ENCODE measurements around the gene IQSEC3. TPM values are rescaled to one million over a fixed set of nuclear protein-coding genes. Genes with fewer than 3 reads are reported as not detected.
"Not testable (repeated sequence)": the region's sequence is repeated elsewhere in the genome, so short reads cannot be mapped to it uniquely, and the experiment has no call there.

The IQSEC3 gene
- total RNA-seq, 2 donors from 2014 or later, result 0.78 to 1.6 TPM

DNA sequence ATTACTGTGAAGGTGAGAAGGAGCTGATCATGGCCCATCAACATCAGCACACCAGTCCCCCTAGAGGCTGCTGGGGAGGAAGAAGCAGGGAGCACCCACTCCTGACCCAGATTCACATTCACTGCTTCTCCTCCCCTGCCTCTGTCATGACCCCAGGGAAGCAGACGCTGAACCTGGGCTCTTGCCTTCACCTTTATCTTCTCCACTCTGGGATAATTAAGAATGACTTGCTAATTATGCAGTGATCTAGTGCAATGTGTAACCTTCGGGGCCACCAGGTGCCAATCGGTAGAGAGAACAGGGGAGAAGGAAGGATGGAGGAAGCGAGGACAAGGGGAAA lies 44.4 kb upstream of the IQSEC3 start:
- ATAC-seq, result no peak
- Histone ChIP-seq H3K4me1 (no peaks in the 10 kb centered on the region), H3K9me3 (no peaks in the 10 kb centered on the region), H3K27ac (no peak overlapping the region), H3K27me3 (no peaks in the 10 kb centered on the region), H3K4me3 (no peak overlapping the region), H3K36me3 (replicated peaks in 1 of 2; ENCODE audit: insufficient read depth in 1 of 2, low read depth in 2 of 2) (peaks cover 0 to 5% of the 10 kb centered on the region in 2 donors)
- intact Hi-C loops (cut with DNase I), result no loop called here
- DNase-seq, result no peak
- TF ChIP-seq POLR2A (IDR thresholded peaks at IDR 0.05), result no peak
- TF ChIP-seq, protein P1, sequence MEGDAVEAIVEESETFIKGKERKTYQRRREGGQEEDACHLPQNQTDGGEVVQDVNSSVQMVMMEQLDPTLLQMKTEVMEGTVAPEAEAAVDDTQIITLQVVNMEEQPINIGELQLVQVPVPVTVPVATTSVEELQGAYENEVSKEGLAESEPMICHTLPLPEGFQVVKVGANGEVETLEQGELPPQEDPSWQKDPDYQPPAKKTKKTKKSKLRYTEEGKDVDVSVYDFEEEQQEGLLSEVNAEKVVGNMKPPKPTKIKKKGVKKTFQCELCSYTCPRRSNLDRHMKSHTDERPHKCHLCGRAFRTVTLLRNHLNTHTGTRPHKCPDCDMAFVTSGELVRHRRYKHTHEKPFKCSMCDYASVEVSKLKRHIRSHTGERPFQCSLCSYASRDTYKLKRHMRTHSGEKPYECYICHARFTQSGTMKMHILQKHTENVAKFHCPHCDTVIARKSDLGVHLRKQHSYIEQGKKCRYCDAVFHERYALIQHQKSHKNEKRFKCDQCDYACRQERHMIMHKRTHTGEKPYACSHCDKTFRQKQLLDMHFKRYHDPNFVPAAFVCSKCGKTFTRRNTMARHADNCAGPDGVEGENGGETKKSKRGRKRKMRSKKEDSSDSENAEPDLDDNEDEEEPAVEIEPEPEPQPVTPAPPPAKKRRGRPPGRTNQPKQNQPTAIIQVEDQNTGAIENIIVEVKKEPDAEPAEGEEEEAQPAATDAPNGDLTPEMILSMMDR (IDR thresholded peaks at IDR 0.05), result no peak
- WGBS, 2 donors, result 68 to 71% methylated on average over 4 of the region's 4 CpGs

DNA sequence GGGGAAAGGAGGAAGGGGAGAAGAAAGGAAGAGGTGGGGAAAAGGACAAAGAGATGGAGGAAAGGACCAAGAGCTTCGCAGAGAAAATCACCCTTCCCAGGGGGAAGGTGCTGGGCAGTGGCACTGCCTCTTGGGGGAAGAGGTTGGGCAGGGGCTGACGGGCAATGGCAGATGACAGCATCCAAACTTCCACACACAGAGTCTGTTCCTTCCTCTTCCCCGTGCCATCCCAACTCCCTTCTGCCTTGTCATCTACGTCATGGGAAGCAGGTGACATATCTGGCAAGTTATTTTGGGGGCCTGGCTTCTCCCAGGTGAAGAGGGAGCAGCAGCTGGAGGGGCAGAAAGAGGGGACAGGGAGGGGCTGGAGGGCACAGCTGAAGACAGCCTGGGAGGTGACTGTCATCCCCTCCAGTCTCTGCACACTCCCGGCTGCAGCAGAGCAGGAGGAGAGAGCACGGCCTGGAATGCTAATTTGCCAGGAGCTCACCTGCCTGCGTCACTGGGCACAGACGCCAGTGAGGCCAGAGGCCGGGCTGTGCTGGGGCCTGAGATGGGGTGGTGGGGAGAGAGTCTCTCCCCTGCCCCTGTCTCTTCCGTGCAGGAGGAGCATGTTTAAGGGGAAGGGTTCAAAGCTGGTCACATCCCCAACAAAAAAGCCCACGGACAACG lies 43.9 kb upstream of the IQSEC3 start:
- Histone ChIP-seq H3K36me3 (replicated peaks in 1 of 2; ENCODE audit: insufficient read depth in 1 of 2, low read depth in 2 of 2) (peaks cover 0 to 5% of the 10 kb centered on the region in 2 donors), H3K9me3 (no peaks in the 10 kb centered on the region), H3K27me3 (no peaks in the 10 kb centered on the region), H3K4me3 (no peak overlapping the region), H3K27ac (no peak overlapping the region), H3K4me1 (no peaks in the 10 kb centered on the region)
- 64 to 82% methylated on average over 11 to 12 of the region's 12 CpGs for WGBS, 2 donors
- TF ChIP-seq, protein P1 (IDR thresholded peaks at IDR 0.05), result no peak
- TF ChIP-seq POLR2A (IDR thresholded peaks at IDR 0.05), result no peak
- ATAC-seq, result no peak
- intact Hi-C loops (cut with DNase I), result no loop called here
- DNase-seq, result no peak

DNA sequence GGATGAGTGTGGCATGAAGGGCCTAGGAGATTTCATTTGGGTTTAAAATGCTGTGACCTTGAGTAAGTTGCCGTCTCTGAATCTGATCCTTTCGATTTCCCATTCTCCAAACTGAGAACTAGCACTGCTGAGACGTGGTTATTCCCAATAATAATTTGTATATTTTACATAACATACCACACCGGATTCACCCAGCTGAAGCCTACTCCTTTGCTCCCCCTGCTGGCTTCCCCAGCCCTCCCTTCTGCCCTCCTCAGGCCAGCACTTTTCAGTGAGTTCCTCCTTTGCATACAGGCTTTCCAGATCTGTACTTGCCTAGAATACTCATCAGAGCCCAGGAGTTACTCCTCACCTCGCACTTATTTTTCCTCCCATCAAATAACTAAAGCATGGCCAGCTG lies 38.7 kb upstream of the IQSEC3 start:
- H3K36me3 ChIP-seq (replicated peaks in 1 of 2; ENCODE audit: insufficient read depth in 1 of 2, low read depth in 2 of 2); intact Hi-C loops (cut with DNase I); H3K9me3 ChIP-seq; H3K27me3 ChIP-seq; DNase-seq; H3K4me1 ChIP-seq; H3K27ac ChIP-seq; ATAC-seq; H3K4me3 ChIP-seq: not testable (repeated sequence)
- no CpG with 5 or more reads among the region's 5 CpGs for WGBS, 2 donors

DNA sequence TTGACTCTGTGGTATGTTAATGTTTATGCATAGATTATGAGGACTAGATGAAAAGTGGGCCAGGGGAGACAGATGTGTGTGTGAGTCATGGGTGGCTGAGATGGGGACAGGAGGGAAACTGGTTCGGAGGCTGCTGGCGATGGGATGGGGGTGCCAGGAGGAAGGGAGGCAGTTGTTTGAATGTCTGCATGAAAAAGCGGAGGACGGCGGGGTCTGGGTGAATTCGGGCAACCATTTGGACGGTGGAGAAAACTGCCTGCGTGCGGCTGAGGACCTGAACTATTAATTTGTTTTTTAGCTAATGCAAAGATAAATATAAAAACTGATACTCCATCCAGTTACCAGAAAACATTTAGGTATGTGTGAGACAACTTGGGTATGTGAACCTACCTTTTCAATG lies 27.8 kb upstream of the IQSEC3 start:
- H3K27me3 ChIP-seq; intact Hi-C loops (cut with DNase I); H3K4me3 ChIP-seq; DNase-seq; ATAC-seq; H3K36me3 ChIP-seq (replicated peaks in 1 of 2; ENCODE audit: insufficient read depth in 1 of 2, low read depth in 2 of 2); H3K27ac ChIP-seq; H3K9me3 ChIP-seq; H3K4me1 ChIP-seq: not testable (repeated sequence)
- WGBS, 2 donors, result 63 to 85% methylated on average over 6 to 8 of the region's 9 CpGs

DNA sequence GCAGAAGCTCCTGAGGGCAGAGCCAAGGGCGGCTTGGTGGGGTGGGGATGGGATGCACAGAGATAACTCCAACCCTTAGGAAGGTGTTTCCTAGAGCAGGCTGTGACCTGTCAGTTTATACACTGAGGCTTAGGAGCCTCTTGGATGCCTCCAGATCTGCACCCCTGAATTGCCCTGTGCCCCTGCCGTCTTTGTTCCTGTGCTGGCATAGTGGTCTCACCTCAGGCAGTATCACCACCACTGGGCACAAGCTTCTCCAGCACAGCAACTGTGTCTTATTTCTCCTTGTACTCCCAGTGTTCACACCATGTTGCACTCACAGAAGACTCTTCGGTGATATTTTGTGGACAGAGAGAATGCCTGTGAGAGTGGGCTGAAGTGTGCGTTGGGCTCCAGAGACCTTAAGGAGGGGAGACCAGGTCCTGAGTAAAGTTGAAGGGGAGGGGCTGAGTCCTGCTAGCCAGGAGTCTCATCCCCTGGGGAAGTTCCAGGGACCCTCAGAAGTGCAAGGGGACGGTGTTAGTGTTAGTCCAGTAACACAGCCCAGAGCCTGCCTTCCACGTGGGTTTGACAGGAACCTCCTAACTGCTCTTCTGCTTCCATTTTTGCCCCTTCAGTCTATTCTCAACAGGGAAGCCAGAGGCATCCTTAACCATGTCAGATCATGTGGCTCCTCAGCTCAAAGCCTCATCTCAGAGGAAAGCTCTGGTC lies 26.9 kb upstream of the IQSEC3 start:
- H3K27ac ChIP-seq; H3K4me1 ChIP-seq; ATAC-seq; H3K9me3 ChIP-seq; intact Hi-C loops (cut with DNase I); DNase-seq; H3K27me3 ChIP-seq; H3K4me3 ChIP-seq; H3K36me3 ChIP-seq (replicated peaks in 1 of 2; ENCODE audit: insufficient read depth in 1 of 2, low read depth in 2 of 2): not testable (repeated sequence)
- WGBS, 2 donors, result 69 to 78% methylated on average over 1 to 4 of the region's 6 CpGs

DNA sequence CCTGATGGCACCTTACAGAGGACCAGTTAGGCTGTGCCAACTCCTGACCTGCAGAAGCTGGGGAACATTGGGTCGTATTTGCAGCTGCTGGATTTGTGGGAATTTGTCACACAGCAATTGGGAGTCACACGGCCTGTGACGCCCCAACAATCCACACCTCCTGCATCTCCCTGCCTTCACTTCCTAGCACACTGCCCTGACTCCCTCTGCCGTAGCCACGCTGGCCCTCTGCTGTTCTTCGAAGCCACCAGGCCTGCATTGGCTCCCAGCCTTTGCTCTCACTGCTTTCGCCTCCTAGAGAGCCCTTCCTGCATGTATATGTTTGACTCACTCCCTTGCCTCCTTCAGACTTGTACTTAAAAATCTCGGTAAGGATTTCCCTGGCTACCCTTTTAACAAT lies 22.2 kb upstream of the IQSEC3 start:
- WGBS, 2 donors, result 67% methylated on average over 5 to 8 of the region's 8 CpGs
- H3K27me3 ChIP-seq; H3K27ac ChIP-seq; DNase-seq; ATAC-seq; intact Hi-C loops (cut with DNase I); H3K4me1 ChIP-seq; H3K9me3 ChIP-seq; H3K36me3 ChIP-seq (replicated peaks in 1 of 2; ENCODE audit: insufficient read depth in 1 of 2, low read depth in 2 of 2); H3K4me3 ChIP-seq: not testable (repeated sequence)

DNA sequence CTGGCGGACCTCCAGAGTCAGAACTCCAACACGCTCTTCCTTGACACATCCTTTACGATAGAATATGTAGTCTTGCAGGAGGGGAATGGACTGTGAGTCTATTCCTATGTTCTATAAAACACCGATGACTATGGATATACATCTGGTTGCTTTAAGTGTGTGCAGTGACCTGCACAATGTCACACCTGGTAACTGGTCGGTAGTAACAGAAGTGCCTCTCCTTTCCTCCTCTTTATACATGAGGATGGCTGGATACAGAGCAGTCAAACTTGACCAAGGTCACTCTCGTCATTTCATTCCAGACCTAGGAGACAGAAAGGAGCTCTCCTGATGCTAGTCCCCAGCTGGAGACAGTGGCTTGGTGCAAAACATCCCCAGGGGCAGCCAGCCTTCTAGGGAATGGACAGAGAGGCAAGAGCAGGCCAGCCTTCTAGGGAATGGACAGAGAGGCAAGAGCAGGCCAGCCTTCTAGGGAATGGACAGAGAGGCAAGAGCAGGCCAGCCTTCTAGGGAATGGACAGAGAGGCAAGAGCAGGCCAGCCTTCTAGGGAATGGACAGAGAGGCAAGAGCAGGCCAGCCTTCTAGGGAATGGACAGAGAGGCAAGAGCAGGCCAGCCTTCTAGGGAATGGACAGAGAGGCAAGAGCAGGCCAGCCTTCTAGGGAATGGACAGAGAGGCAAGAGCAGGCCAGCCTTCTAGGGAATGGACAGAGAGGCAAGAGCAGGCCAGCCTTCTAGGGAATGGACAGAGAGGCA lies 21.2 kb upstream of the IQSEC3 start:
- WGBS, 2 donors, result 65 to 67% methylated on average over 6 of the region's 6 CpGs
- H3K27me3 ChIP-seq; ATAC-seq; H3K4me1 ChIP-seq; intact Hi-C loops (cut with DNase I); H3K9me3 ChIP-seq; H3K4me3 ChIP-seq; H3K36me3 ChIP-seq (replicated peaks in 1 of 2; ENCODE audit: insufficient read depth in 1 of 2, low read depth in 2 of 2); DNase-seq; H3K27ac ChIP-seq: not testable (repeated sequence)

DNA sequence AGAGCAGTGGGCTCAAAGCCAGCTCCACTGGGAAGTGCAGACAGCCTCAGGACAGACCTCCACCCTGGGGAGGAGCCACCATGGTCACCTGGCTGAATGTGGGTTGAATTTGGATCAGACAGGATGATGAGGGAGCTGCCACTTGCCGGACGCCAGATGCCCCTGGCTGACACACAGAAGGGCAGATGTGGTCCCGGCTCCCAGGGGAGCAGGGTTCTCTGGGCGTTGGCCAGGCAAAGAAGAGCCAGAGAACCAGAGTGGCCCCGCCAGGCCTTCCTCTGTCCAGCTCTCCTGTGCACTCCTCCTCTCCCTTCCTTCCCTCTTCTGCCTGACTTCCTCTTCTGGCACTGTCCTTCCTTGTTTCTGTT lies 20.6 kb upstream of the IQSEC3 start:
- H3K36me3 ChIP-seq (replicated peaks in 1 of 2; ENCODE audit: insufficient read depth in 1 of 2, low read depth in 2 of 2); intact Hi-C loops (cut with DNase I); H3K4me1 ChIP-seq; H3K9me3 ChIP-seq; H3K27ac ChIP-seq; H3K4me3 ChIP-seq; H3K27me3 ChIP-seq; DNase-seq: not testable (repeated sequence)
- WGBS, 2 donors, result 58 to 75% methylated on average over 2 to 4 of the region's 5 CpGs
- ATAC-seq, result peak; percentile 18

DNA sequence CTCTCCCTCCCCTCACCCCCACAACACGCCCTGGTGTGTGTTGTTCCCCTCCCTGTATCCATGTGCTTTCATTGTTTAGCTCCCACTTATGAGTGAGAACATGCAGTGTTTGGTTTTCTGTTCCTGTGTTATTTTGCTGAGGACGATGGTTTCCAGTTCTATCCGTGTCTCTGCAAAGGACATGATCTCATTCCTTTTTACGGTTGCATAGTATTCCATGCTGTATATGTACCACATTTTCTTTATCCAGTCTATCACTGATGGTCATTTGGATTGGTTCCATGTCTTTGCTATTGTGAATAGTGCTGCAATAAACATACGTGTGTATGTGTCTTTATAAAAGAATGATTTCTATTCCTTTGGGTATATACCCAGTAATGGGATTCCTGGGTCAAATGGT lies 20.0 kb upstream of the IQSEC3 start:
- H3K4me1 ChIP-seq; H3K36me3 ChIP-seq (replicated peaks in 1 of 2; ENCODE audit: insufficient read depth in 1 of 2, low read depth in 2 of 2); H3K4me3 ChIP-seq; H3K9me3 ChIP-seq; H3K27ac ChIP-seq; ATAC-seq; DNase-seq; intact Hi-C loops (cut with DNase I); H3K27me3 ChIP-seq: not testable (repeated sequence)
- WGBS, 2 donors, result 50 to 52% methylated on average over 5 of the region's 5 CpGs

Measured in body of pancreas (tissue), 4 donors.